ENCODE measurements around the gene COX8C.

DNA sequence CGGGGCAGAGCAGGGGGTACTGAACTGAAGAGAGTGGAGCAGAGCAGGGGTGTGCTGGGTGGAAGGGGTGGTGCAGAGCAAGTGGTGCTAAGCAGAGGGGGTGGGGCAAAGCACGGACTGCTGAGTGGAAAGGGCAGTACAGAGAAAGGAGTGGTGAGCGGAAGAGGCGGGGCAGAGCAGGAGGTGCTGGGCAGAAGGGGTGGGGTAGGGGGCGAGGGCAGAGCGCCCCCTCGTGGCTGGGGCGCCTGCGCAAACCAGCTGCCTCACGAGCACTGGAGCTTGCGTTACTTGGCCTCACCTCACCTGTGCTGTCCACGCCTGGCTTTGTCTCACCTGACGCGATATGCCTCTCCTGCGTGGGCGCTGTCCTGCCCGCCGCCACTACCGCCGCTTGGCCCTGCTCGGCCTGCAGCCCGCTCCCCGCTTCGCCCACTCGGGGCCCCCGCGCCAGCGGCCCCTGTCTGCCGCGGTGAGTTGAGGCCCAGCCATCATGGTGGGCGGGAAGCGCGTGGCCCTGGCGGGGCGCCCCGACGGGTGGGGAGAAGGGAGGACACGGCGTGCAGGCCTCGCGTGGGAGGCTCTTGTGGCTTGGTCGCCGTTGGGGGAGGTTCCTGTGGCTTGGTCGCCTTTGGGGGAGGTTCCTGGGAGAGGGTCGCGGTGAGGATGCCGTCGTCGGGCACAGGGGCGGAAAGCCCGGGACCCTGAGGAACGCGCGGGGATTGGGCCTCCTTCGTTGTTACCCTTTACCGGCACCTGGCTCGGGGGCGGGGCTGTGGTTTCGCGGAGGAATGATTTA, at the start of gene COX8C:
- TF ChIP-seq, protein P1, sequence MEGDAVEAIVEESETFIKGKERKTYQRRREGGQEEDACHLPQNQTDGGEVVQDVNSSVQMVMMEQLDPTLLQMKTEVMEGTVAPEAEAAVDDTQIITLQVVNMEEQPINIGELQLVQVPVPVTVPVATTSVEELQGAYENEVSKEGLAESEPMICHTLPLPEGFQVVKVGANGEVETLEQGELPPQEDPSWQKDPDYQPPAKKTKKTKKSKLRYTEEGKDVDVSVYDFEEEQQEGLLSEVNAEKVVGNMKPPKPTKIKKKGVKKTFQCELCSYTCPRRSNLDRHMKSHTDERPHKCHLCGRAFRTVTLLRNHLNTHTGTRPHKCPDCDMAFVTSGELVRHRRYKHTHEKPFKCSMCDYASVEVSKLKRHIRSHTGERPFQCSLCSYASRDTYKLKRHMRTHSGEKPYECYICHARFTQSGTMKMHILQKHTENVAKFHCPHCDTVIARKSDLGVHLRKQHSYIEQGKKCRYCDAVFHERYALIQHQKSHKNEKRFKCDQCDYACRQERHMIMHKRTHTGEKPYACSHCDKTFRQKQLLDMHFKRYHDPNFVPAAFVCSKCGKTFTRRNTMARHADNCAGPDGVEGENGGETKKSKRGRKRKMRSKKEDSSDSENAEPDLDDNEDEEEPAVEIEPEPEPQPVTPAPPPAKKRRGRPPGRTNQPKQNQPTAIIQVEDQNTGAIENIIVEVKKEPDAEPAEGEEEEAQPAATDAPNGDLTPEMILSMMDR (IDR thresholded peaks at IDR 0.05) = no peak
- TF ChIP-seq POLR2A (IDR thresholded peaks at IDR 0.05) = no peak
